Posterior cingulate gyrus (tissue), 11 donors: ENCODE data around the gene TIMM17B.

Source experiments
- DNase-seq, 10 donors: peaks; one replicate each; pipeline versions ENCODE4 v3.0.0 to v3.0.0-alpha.2; 2020 to 2021; ENCODE audit warnings: mixed read lengths in 3 of 10
- intact Hi-C: fragments of 100-400 bp; cut with DNase I; formaldehyde crosslinking; loops from one replicate; pipeline ENCODE4 v1.15.1; 2023

The TIMM17B gene

DNA sequence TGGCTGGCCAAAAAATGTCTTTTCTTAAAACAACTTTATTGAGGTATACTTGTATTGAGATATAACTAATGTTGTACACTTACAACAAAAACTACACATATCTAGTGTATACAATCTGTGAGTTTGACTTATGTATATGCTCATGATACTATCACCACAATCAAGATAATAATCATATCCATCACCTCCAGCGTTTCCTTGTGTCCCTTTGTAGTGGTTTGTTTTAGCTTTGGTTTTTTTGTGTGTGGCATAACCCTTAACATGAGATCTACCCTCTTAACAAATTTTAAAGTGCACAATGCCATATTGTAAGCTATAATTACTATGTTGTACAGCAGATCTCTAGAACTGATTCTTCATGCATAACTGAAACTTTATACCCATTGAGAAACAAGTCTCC lies 48.7 kb downstream of the TIMM17B start:
- DNase-seq, result no peak
- intact Hi-C loops, result no loop called here
